NT2/D1 (cell line): ENCODE results near the gene TEAD4.

Experiments used
- SUZ12 ChIP-seq: IDR thresholded peaks from 2 replicates; pipeline ENCODE4 v1.6.1; 2011; ENCODE audit not compliant: insufficient read length, insufficient read depth; ENCODE audit errors: extremely low read depth
- YY1 ChIP-seq: IDR thresholded peaks from 2 replicates; pipeline ENCODE4 v1.6.1; 2011; ENCODE audit not compliant: insufficient read length, insufficient read depth
- ZNF274 ChIP-seq: IDR thresholded peaks from 2 replicates; pipeline ENCODE4 v1.6.1; 2011; ENCODE audit warnings: mild to moderate bottlenecking, low read depth, low read length

- no peak for TF ChIP-seq ZNF274
- TF ChIP-seq SUZ12, result no peak
- no peak for TF ChIP-seq YY1
These were observed 63.8 kb downstream of the TEAD4 start for GRCh38 chr12:3022961-3023360.
